Measurements from ENCODE around the gene NBPF12.
"Not testable (repeated sequence)": the region's sequence is repeated elsewhere in the genome, so short reads cannot be mapped to it uniquely, and the experiment has no call there.

GRCh38 chr1:146943342-146943886 is 5.3 kb downstream of the NBPF12 start:
- TF ChIP-seq CTCF, EP300, POLR2AphosphoS5 (IDR thresholded peaks at IDR 0.05): not testable (repeated sequence)

Data from gastroesophageal sphincter (tissue), 3 donors.